Suprapubic skin (tissue), 4 donors: Measurements from ENCODE around the gene INSYN2B.

Experiments used
- CTCF ChIP-seq, 2 donors: fragments of 200-600 bp in 1 of 2; fragments of 450-650 bp in 1 of 2; sonication (generic) in 1 of 2; IDR thresholded peaks; one replicate each; pipeline ENCODE4 v1.5.1; 2016 to 2019; ENCODE audit warnings: antibody characterized with exemption in 2 of 2, mild to moderate bottlenecking in 1 of 2, moderate library complexity in 1 of 2
- EP300 ChIP-seq: sonication (generic); formaldehyde crosslinking; IDR thresholded peaks from one replicate; pipeline ENCODE4 v1.6.1; 2017; ENCODE audit warnings: antibody characterized with exemption
- POLR2A ChIP-seq, 2 donors: fragments of 450-650 bp; IDR thresholded peaks; one replicate each; pipeline ENCODE4 v1.6.1; 2017; ENCODE audit warnings: antibody characterized with exemption in 2 of 2, mild to moderate bottlenecking in 2 of 2, moderate library complexity in 2 of 2
- POLR2AphosphoS5 ChIP-seq, 3 donors: sonication (generic); formaldehyde crosslinking; IDR thresholded peaks; one replicate each; pipeline ENCODE4 v1.6.1; 2017; ENCODE audit warnings: antibody characterized with exemption in 3 of 3

DNA sequence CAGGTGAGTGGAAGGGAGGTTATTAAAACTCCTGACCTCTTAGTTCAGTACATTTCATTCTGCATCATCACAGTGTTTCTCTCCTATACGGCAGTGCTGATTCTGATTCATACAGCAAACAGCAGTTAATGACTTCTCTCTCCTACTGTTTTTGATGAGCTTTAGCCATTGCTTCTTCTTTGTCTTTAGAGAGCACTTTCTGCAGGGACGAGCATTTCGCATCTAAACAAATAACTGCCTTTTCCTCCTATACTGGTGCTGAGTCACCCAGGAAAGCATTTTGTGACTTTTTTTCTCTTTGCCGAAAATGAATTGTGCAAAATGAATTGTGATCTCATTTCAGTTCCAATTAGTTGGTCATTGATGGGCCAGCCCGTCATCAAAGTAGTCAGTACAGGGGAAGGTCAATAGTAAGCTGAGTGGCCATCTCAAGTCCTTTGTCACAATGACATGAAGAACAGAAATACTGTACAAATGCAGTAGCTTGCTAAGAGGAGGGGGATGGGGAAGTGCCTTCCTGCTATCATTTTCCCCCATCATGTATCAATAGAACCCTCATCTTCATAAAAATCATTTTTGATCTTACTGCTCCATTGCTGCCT lies 98.5 kb downstream of the INSYN2B start:
- TF ChIP-seq CTCF (IDR thresholded peaks at IDR 0.05) (no peak), EP300 (no peak), POLR2A (IDR thresholded peaks at IDR 0.05) (no peak), POLR2AphosphoS5 (IDR thresholded peaks at IDR 0.05) (no peak)
